ENCODE measurements around the gene PNPLA2. TPM values are rescaled to one million over a fixed set of nuclear protein-coding genes. Genes with fewer than 3 reads are reported as not detected.

The PNPLA2 gene
- polyA plus RNA-seq, 3 donors: 26.8 to 321 (median 35.0) TPM

- Histone ChIP-seq H4K20me1 (ENCODE audit: insufficient read depth, low read length) (peaks cover 11% of the 10 kb centered on the region), H3K9me3 (replicated peaks in 1 of 2; ENCODE audit: control insufficient read depth in 1 of 2, insufficient read depth in 1 of 2, low read length in 2 of 2) (no peaks in the 10 kb centered on the region), H3K27me3 (ENCODE audit: control insufficient read depth in 2 of 2, insufficient read depth in 2 of 2, low read length in 2 of 2) (no peaks in the 10 kb centered on the region), H3K27ac (ENCODE audit: low read depth in 1 of 2, low read length in 2 of 2) (no peak overlapping the region), H2AFZ (ENCODE audit: insufficient read depth, low read depth, low read length, poor library complexity, severe bottlenecking) (no peak overlapping the region), H3K4me1 (ENCODE audit: control insufficient read depth in 1 of 2, insufficient read depth in 2 of 2, low read length in 2 of 2) (peaks cover 39 to 46% of the 10 kb centered on the region in 2 donors), H3K4me3 (replicated peaks in 1 of 3; ENCODE audit: low read depth in 2 of 3, low read length in 3 of 3) (no peak overlapping the region), H3K36me3 (replicated peaks in 1 of 2; ENCODE audit: control insufficient read depth in 1 of 2, insufficient read depth in 2 of 2, low read length in 2 of 2) (peaks cover 14 to 15% of the 10 kb centered on the region in 2 donors), H3K4me2 (replicated peaks; ENCODE audit: extremely low read depth, low read length, poor library complexity, severe bottlenecking) (no peak overlapping the region), H3K9ac (ENCODE audit: insufficient read depth, low read length, poor library complexity, severe bottlenecking) (no peak overlapping the region), H3K79me2 (ENCODE audit: insufficient read depth, low read length) (peaks cover 20% of the 10 kb centered on the region)
- TF ChIP-seq CTCF (IDR thresholded peaks at IDR 0.05): no peak
- Mint-ChIP-seq H3K4me1 (peaks cover 29% of the 10 kb centered on the region), H3K9me3 (peaks cover 0 to 3% (median 0%) of the 10 kb centered on the region in 7 donors), H3K36me3 (peaks cover 3 to 24% of the 10 kb centered on the region in 2 donors), H3K4me3 (no peak overlapping the region), H3K27me3 (ENCODE audit: low read depth in 3 of 3) (peaks cover 0 to 5% (median 2%) of the 10 kb centered on the region in 3 donors), H3K27ac (no peak overlapping the region)
- intact Hi-C loops (cut with micrococcal nuclease): loop anchor here in 1 of 2 donors (5.0 kb wide), 1 partner anchor 52 kb away; the partner anchor contains the start of gene TALDO1
- 98% methylated on average over 28 of the region's 32 CpGs for WGBS (ENCODE audit: insufficient coverage)
- DNase-seq: no peak
Measured at GRCh38 chr11:799641-800316, 18.9 kb upstream of the PNPLA2 start.

GRCh38 chr11:800473-800872 lies 18.2 kb upstream of the PNPLA2 start:
- Histone ChIP-seq H2AFZ (ENCODE audit: insufficient read depth, low read depth, low read length, poor library complexity, severe bottlenecking) (no peak overlapping the region), H3K79me2 (ENCODE audit: insufficient read depth, low read length) (peaks cover 15% of the 10 kb centered on the region), H3K4me2 (replicated peaks; ENCODE audit: extremely low read depth, low read length, poor library complexity, severe bottlenecking) (no peak overlapping the region), H3K4me1 (ENCODE audit: control insufficient read depth in 1 of 2, insufficient read depth in 2 of 2, low read length in 2 of 2) (peaks cover 38 to 45% of the 10 kb centered on the region in 2 donors), H3K9me3 (replicated peaks in 1 of 2; ENCODE audit: control insufficient read depth in 1 of 2, insufficient read depth in 1 of 2, low read length in 2 of 2) (no peaks in the 10 kb centered on the region), H3K27ac (ENCODE audit: low read depth in 1 of 2, low read length in 2 of 2) (no peak overlapping the region), H3K36me3 (replicated peaks in 1 of 2; ENCODE audit: control insufficient read depth in 1 of 2, insufficient read depth in 2 of 2, low read length in 2 of 2) (peaks cover 14 to 15% of the 10 kb centered on the region in 2 donors), H4K20me1 (ENCODE audit: insufficient read depth, low read length) (peaks cover 11% of the 10 kb centered on the region), H3K9ac (ENCODE audit: insufficient read depth, low read length, poor library complexity, severe bottlenecking) (no peak overlapping the region), H3K4me3 (replicated peaks in 1 of 3; ENCODE audit: low read depth in 2 of 3, low read length in 3 of 3) (no peak overlapping the region), H3K27me3 (ENCODE audit: control insufficient read depth in 2 of 2, insufficient read depth in 2 of 2, low read length in 2 of 2) (no peaks in the 10 kb centered on the region)
- H3K36me3 Mint-ChIP-seq: peaks cover 3 to 22% of the 10 kb centered on the region in 2 donors
- H3K9me3 Mint-ChIP-seq: peaks cover 0 to 3% (median 0%) of the 10 kb centered on the region in 7 donors
- no peak for TF ChIP-seq CTCF (IDR thresholded peaks at IDR 0.05)
- DNase-seq: no peak
- no peak overlapping the region for H3K4me3 Mint-ChIP-seq
- H3K4me1 Mint-ChIP-seq: peaks cover 28% of the 10 kb centered on the region
- peaks cover 0 to 5% (median 2%) of the 10 kb centered on the region in 3 donors for H3K27me3 Mint-ChIP-seq (ENCODE audit: low read depth in 3 of 3)
- no peak overlapping the region for H3K27ac Mint-ChIP-seq
- 97% methylated on average over 22 of the region's 30 CpGs for WGBS (ENCODE audit: insufficient coverage)
- intact Hi-C loops (cut with micrococcal nuclease): no loop called here
